Measurements from ENCODE around the gene SLAMF9.

DNA sequence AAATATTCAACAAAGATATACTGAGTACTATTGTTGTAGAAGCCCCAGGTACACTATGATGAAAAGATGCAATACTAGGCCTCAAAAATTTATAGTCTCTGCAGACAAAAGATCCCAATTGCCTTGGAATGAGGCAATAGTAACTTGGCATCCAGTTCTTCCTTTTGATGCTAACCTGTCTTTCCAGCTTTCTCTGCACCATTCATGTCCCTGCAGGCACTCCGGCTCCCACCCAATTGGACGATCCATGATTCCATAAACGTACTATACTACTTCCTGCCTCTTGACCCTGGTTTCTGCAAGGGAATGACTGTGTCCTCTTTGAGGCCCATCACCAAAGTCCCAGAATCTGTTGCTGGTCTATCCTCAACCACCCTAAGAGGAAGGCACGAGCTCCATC is 20.7 kb downstream of the SLAMF9 start:
- TF ChIP-seq, protein P1, sequence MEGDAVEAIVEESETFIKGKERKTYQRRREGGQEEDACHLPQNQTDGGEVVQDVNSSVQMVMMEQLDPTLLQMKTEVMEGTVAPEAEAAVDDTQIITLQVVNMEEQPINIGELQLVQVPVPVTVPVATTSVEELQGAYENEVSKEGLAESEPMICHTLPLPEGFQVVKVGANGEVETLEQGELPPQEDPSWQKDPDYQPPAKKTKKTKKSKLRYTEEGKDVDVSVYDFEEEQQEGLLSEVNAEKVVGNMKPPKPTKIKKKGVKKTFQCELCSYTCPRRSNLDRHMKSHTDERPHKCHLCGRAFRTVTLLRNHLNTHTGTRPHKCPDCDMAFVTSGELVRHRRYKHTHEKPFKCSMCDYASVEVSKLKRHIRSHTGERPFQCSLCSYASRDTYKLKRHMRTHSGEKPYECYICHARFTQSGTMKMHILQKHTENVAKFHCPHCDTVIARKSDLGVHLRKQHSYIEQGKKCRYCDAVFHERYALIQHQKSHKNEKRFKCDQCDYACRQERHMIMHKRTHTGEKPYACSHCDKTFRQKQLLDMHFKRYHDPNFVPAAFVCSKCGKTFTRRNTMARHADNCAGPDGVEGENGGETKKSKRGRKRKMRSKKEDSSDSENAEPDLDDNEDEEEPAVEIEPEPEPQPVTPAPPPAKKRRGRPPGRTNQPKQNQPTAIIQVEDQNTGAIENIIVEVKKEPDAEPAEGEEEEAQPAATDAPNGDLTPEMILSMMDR (IDR thresholded peaks at IDR 0.05; ENCODE audit: low read depth, low read length, poor library complexity, severe bottlenecking) = no peak
- no peak for TF ChIP-seq EZH2phosphoT487 (IDR thresholded peaks at IDR 0.05; ENCODE audit: borderline replicate concordance, low read length)

Measured in DOHH2 (cell line).